ENCODE measurements around the gene RREB1. TPM values are rescaled to one million over a fixed set of nuclear protein-coding genes. Genes with fewer than 3 reads are reported as not detected.

RREB1 gene
- total RNA-seq, 1 donor from 2014 or later = 41.8 TPM

- FAIRE-seq (no peak), DNase-seq (ENCODE audit: low read depth) (no peak)
- Histone ChIP-seq H3K4me2 (ENCODE audit: low read length) (no peak overlapping the region), H3K79me2 (ENCODE audit: insufficient read depth, low read length) (peaks cover 12% of the 10 kb centered on the region), H3K4me3 (ENCODE audit: insufficient read depth, low read depth, low read length) (no peak overlapping the region), H3K36me3 (ENCODE audit: insufficient read depth, low read length) (peaks cover 9% of the 10 kb centered on the region), H4K20me1 (ENCODE audit: insufficient read depth, low read length) (peaks cover 66% of the 10 kb centered on the region), H3K9me3 (ENCODE audit: insufficient read depth, low read depth, low read length) (no peaks in the 10 kb centered on the region), H3K9ac (ENCODE audit: low read length) (no peak overlapping the region), H3K27ac (ENCODE audit: low read depth, low read length) (no peak overlapping the region), H3K4me1 (ENCODE audit: insufficient read depth, low read length) (no peaks in the 10 kb centered on the region), H3K27me3 (ENCODE audit: insufficient read depth, low read length) (no peaks in the 10 kb centered on the region), H2AFZ (ENCODE audit: low read depth, low read length) (no peak overlapping the region)
- H3K4me1 Mint-ChIP-seq (ENCODE audit: low read depth, unreplicated experiment) = peaks cover 15% of the 10 kb centered on the region
- TF ChIP-seq EZH2 (IDR thresholded peaks at IDR 0.05; ENCODE audit: insufficient read depth, low read length) (no peak), CTCF (IDR thresholded peaks at IDR 0.05; ENCODE audit: insufficient read depth, low read depth, low read length) (no peak)
- H3K9me3 Mint-ChIP-seq (ENCODE audit: unreplicated experiment) = no peaks in the 10 kb centered on the region
- H3K4me3 Mint-ChIP-seq (ENCODE audit: unreplicated experiment) = no peak overlapping the region
- no peak overlapping the region for H3K27ac Mint-ChIP-seq (ENCODE audit: unreplicated experiment)
- H3K36me3 Mint-ChIP-seq (ENCODE audit: low read depth, unreplicated experiment) = peaks cover 39% of the 10 kb centered on the region
- no peaks in the 10 kb centered on the region for H3K27me3 Mint-ChIP-seq (ENCODE audit: low read depth, unreplicated experiment)
Measured at GRCh38 chr6:7203939-7204338, 96.2 kb downstream of the RREB1 start.

DNA sequence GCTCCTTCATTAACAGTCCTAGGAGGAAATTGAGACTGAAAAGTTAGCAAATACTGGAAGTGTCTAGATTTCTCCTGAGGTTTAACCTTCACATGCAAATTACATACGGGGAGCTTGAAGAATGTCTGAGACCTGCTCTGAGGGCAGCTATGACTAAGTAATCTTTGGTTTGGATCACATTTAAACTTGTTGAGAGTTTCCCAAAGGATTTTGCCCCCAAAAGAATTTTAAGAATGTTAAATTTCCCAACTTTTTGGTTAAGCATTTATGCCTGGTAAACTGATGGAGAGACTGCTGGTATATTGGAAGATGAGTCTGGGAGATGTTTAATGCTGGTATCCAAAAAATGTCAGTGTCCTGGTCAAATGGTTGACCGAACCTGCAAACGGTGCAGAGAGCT is 97.0 kb downstream of the RREB1 start:
- peak; percentile 52 for DNase-seq (ENCODE audit: low read depth)
- H4K20me1 ChIP-seq (ENCODE audit: insufficient read depth, low read length) = peaks cover 61% of the 10 kb centered on the region
- H2AFZ ChIP-seq (ENCODE audit: low read depth, low read length) = no peak overlapping the region
- H3K4me1 ChIP-seq (ENCODE audit: insufficient read depth, low read length) = no peaks in the 10 kb centered on the region
- no peak overlapping the region for H3K4me3 ChIP-seq (ENCODE audit: insufficient read depth, low read depth, low read length)
- H3K4me2 ChIP-seq (ENCODE audit: low read length) = no peak overlapping the region
- H3K27ac ChIP-seq (ENCODE audit: low read depth, low read length) = no peak overlapping the region
- H3K9me3 ChIP-seq (ENCODE audit: insufficient read depth, low read depth, low read length) = no peaks in the 10 kb centered on the region
- H3K9me3 Mint-ChIP-seq (ENCODE audit: unreplicated experiment) = no peaks in the 10 kb centered on the region
- H3K4me1 Mint-ChIP-seq (ENCODE audit: low read depth, unreplicated experiment) = peaks cover 15% of the 10 kb centered on the region
- H3K9ac ChIP-seq (ENCODE audit: low read length) = no peak overlapping the region
- H3K4me3 Mint-ChIP-seq (ENCODE audit: unreplicated experiment) = no peak overlapping the region
- peaks cover 9% of the 10 kb centered on the region for H3K79me2 ChIP-seq (ENCODE audit: insufficient read depth, low read length)
- no peak for FAIRE-seq
- peaks cover 39% of the 10 kb centered on the region for H3K36me3 Mint-ChIP-seq (ENCODE audit: low read depth, unreplicated experiment)
- H3K27ac Mint-ChIP-seq (ENCODE audit: unreplicated experiment) = no peak overlapping the region
- TF ChIP-seq CTCF (IDR thresholded peaks at IDR 0.05; ENCODE audit: insufficient read depth, low read depth, low read length) (no peak), EZH2 (IDR thresholded peaks at IDR 0.05; ENCODE audit: insufficient read depth, low read length) (no peak)
- peaks cover 9% of the 10 kb centered on the region for H3K36me3 ChIP-seq (ENCODE audit: insufficient read depth, low read length)
- no peaks in the 10 kb centered on the region for H3K27me3 ChIP-seq (ENCODE audit: insufficient read depth, low read length)
- no peaks in the 10 kb centered on the region for H3K27me3 Mint-ChIP-seq (ENCODE audit: low read depth, unreplicated experiment)

DNA sequence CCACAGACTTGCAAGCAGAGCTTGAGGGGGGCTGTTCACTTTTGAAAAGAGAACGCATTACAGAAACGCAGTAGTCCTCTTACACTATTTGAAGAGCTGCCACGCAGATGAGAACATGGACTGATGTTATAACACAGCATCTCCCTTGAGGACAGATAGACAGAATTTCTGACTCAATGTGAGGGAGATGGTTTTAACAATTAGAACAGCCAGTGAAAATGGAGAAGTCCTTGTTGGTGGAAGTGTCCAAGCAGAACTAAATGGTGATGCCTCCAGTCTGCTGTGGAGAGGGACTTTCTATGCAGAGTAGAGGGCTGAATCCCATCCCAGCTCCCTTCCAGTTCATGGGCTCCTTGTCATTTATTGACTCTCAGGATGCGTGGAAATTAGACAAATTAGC is 100.0 kb downstream of the RREB1 start:
- peaks cover 21% of the 10 kb centered on the region for H3K36me3 ChIP-seq (ENCODE audit: insufficient read depth, low read length)
- TF ChIP-seq EZH2 (IDR thresholded peaks at IDR 0.05; ENCODE audit: insufficient read depth, low read length) (no peak), CTCF (IDR thresholded peaks at IDR 0.05; ENCODE audit: insufficient read depth, low read depth, low read length) (no peak)
- H3K4me1 Mint-ChIP-seq (ENCODE audit: low read depth, unreplicated experiment) = peaks cover 12% of the 10 kb centered on the region
- H3K79me2 ChIP-seq (ENCODE audit: insufficient read depth, low read length) = peaks cover 9% of the 10 kb centered on the region
- no peaks in the 10 kb centered on the region for H3K27me3 ChIP-seq (ENCODE audit: insufficient read depth, low read length)
- H3K9me3 Mint-ChIP-seq (ENCODE audit: unreplicated experiment) = no peaks in the 10 kb centered on the region
- no peaks in the 10 kb centered on the region for H3K27me3 Mint-ChIP-seq (ENCODE audit: low read depth, unreplicated experiment)
- FAIRE-seq = no peak
- no peak overlapping the region for H3K4me2 ChIP-seq (ENCODE audit: low read length)
- no peak overlapping the region for H3K4me3 Mint-ChIP-seq (ENCODE audit: unreplicated experiment)
- H3K4me3 ChIP-seq (ENCODE audit: insufficient read depth, low read depth, low read length) = no peak overlapping the region
- H3K9me3 ChIP-seq (ENCODE audit: insufficient read depth, low read depth, low read length) = no peaks in the 10 kb centered on the region
- H3K9ac ChIP-seq (ENCODE audit: low read length) = no peak overlapping the region
- H4K20me1 ChIP-seq (ENCODE audit: insufficient read depth, low read length) = peaks cover 48% of the 10 kb centered on the region
- no peak overlapping the region for H2AFZ ChIP-seq (ENCODE audit: low read depth, low read length)
- no peaks in the 10 kb centered on the region for H3K4me1 ChIP-seq (ENCODE audit: insufficient read depth, low read length)
- H3K36me3 Mint-ChIP-seq (ENCODE audit: low read depth, unreplicated experiment) = peaks cover 44% of the 10 kb centered on the region
- H3K27ac Mint-ChIP-seq (ENCODE audit: unreplicated experiment) = no peak overlapping the region
- no peak overlapping the region for H3K27ac ChIP-seq (ENCODE audit: low read depth, low read length)
- DNase-seq (ENCODE audit: low read depth) = no peak
